CD4-positive, alpha-beta T cell treated with Interleukin-4 for 4 hours (primary cell): ENCODE data around the gene C1GALT1C1L.
"Not testable (repeated sequence)": the region's sequence is repeated elsewhere in the genome, so short reads cannot be mapped to it uniquely, and the experiment has no call there.

Source experiments
- DNase-seq: peaks from one replicate; pipeline ENCODE4 v3.0.0-alpha.2; 2020

Gene C1GALT1C1L

DNA sequence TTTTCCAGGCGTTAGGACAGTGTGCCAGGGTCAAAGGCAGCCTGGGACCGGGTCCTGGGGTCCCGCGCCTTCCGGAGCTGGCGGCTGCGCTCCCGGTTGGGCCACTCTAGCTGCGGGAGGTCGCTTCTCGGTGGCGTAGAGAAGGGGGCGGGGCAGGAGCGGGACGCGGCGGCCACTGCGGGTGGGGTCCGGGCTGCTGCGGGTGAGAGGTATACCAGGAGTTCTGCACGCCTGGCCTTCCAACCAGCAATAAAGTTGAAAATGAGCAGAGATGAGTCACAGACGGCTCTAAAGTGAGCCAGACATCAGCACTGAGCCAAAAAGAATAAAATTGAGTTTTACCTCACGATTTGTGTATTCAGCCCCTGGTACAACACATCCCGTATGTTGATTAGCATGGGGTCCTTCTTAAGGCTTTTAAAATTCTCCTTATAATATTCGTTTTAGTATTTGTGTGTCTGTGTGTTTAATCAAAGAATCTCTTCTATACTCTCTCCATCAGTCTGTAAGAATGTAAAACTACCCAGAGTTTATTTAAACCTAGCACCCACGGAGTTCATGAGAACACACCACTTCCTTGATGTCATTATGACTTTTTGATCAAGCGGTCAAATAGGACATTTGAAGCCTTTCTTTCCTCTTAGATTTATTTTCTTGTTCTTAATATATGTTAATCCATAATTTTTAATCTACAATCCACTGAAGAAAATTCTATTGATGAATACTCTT, at the start of gene C1GALT1C1L:
Gene C1GALT1C1L, minus strand, starts transcription at position 108 of the 729 bp plus-strand sequence. Its CDS starts 107 bp downstream, at position 1.
- DNase-seq = peak; percentile 5

DNA sequence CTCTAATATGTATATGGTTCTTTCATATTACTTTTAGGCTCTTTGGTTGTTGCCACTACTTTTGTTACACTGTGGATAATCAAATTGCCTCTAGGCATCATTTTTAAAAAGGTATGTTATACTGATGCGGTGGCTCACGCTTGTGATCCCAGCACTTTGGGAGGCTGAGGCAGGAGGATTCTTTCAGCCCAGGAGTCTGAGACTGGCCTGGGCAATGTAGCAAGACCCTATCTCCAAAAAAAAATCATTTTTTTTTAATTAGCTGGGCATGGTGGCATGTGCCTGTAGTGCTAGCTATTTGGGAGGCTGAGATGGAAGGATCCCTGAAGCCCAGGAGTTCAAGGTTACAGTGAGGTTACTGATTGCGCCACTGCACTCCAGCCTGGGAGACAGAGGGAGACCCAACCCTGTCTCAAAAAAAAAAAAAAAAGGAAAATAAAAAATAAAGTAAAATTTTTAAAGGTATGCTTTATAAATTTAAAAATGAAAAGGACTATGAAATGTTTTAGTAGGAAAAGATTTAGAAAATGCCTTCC, 49.5 kb upstream of the C1GALT1C1L start:
- DNase-seq = no peak

DNA sequence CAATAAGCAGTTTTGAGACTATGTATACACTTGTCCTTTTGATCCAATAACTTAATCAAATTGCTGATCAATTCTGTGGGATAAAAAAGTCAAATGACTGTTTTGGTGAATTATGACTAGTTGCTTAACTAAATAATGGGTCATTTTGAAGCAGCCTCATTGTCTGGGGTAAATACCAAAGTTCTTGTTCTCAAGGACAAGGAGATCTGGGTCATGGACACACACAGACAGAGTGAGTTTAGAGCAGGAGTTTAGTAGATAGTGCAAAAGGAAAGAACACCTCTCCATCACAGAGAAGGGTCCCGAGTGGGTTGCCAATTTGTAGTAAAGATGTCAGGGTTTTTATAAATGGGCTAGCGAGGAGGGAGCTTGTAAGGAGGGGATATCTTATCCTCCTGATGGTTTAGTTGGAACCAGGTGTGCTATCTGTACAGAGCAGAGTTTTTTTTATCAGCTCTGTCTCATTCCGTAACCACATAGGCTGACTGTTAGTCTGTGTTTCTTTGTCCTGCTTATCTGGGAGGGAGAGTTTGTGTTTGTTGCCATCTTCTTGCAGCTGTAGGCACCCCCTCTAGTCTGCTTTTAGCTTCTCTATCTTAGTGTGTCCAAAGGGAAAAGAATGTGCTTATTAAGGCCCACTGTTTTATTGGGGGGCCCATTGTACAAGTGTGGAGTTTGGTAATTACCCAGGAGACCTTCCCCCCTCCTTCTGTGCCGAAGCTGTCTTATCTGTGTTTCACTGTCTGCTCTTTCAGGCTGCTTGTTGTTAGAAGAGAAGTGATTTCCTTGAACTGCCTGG, 48.7 kb upstream of the C1GALT1C1L start:
- no peak for DNase-seq

DNA sequence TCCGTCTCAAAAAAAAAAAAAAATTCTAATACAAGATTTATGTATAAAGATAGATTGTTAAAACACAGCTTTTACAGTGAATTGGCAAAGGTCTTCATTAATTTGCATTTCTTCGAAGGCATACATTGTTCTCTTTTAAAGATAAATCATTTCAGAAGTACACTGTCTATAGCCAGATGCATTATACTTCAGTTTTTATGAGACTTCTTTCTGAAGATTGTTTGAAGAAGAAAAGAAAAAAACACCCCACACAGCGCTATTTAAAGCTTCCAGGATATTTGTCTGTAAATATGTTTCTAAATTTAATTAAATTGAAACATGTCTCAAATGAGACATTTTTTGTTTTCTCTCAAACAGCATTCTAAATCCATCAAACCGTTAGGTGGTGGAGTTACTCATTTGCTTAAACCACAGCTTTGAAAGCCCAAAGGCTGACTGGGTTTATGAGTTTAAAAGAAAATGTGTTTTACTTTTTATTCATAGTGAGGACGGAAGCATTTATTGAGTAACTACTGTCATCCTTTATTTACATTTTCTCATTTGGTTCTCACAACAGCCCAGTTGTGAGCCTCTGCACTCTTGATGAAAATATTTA, 42.4 kb upstream of the C1GALT1C1L start:
- DNase-seq = no peak

DNA sequence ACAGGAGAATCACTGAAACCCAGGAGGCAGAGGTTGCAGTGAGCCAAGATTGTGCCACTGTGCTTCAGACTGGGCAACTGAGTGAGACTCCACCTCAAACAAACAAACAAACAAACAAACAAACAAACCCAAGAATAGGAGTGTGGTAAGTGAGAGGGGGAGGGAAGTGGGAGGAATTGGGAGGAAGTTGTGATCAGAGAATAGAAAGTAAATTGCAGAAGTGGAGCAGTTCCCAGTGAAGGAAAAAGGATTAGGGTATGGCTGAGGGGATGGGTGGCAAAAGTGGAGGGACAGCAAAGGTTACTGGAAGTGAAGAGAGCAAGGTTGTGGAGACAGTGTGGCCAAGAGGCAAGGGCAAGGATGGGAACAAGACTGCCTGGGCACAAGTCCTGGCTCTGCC, 41.1 kb upstream of the C1GALT1C1L start:
- DNase-seq = no peak

DNA sequence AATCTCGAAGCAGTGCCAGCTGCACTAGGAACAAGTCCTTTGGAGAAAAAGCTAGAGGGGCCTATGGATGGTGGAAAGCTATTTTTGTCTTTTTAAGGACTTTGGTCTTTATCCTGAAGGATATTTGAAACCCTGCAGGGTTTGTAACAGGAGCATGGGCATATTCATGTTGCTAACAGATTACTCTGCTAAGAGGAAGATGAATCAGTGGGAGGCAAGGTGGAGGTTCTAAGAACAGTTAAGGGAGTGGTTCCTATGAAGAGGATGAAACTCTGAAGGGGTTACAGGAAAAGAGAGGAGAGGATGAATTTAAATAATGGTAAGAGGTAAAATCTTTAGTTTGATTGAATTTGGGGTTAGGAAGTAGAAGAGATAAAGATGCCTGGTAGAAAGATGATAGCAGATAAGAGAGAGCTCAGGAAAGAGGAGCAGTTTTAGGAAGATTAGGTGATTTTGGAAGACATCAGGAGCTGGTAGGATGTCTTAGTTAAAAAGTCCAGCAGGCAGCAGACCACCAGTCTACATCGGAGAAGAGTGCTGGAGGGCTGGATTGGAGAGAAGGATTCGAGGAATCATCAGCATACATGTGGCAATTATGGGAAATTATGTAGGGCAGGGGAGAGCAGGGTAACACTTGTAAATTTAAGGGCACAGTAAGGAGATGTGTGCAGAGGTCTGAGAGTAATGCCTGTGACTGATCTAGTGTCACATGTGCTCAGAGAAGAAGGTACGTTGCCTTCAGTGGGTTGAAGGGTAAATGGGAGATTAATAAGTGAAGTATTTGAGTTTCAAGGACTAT, 39.3 kb upstream of the C1GALT1C1L start:
- no peak for DNase-seq

DNA sequence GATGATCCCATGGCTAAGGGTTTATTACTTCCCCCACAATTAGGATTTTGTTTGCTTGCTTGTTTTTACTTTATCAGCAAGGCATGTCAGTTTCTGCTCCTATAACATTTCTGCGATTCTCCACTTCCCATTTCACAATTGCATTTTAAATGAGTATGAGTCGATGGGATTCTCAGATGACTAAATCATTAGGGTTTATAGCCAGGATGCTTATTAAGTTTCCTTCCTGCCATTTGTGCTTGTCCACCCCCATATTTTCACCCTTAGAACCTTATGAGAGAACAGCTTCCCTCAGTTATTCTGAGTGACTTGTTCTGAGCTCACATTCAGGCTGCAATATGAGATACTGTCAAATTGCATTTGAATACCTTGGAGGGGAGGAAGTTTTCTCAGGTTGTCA, 37.9 kb upstream of the C1GALT1C1L start:
- no peak for DNase-seq

DNA sequence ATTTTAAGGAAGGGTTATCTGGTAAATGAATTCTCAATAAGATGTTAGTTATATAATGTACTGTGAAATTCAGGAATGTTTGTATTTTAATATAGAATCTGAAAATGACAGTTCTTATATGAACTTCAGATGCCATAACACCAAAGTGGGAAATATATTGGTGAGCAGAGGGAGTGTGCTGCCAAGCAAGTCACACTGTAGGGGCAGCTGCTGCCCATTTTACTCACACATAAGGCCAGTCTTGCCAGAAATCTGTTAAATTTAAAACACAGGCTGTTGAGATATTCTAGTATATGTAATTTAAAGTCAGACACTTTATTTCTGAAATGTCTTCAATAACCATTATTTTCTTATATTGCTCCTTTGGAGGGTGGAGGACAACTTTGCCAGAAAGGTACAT, 34.6 kb upstream of the C1GALT1C1L start:
- no peak for DNase-seq

DNA sequence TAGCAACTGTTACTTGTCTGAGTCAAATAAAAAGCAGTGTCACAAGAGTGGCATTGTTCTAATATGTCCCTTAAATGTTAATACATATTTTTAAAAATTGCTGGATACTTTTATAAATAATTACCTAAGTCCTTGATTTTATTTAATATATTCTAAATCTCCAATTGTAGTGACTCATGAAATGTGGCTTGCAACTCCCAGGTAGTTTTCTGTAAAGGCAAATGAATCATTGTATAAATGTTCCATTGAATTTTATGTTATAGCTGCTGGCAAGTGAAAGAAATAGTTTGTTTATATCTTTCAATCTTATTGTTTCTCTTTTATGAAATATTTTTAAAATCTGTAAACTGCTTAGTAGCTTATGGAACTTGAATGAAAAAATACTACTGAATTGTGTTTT, 32.7 kb upstream of the C1GALT1C1L start:
- no peak for DNase-seq

DNA sequence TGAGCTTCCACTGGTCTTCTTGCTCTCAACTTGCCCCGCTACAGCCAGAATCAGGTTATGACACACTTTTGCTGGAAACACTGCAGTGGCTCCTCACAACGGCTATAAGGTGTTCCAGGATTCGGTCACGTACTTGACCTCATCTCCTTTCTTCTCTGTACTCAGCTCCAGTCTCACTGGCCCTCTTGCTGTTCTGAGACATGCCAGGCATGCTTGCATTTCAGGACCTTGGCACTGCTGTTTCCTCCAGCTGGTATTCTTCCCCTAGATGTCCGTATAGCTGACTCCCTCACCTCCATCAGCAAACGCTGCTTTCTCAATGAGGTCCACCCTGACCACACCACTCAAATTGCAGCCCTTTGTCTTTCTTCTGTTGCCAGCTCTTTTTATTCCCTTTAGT, 31.9 kb upstream of the C1GALT1C1L start:
- DNase-seq = no peak

DNA sequence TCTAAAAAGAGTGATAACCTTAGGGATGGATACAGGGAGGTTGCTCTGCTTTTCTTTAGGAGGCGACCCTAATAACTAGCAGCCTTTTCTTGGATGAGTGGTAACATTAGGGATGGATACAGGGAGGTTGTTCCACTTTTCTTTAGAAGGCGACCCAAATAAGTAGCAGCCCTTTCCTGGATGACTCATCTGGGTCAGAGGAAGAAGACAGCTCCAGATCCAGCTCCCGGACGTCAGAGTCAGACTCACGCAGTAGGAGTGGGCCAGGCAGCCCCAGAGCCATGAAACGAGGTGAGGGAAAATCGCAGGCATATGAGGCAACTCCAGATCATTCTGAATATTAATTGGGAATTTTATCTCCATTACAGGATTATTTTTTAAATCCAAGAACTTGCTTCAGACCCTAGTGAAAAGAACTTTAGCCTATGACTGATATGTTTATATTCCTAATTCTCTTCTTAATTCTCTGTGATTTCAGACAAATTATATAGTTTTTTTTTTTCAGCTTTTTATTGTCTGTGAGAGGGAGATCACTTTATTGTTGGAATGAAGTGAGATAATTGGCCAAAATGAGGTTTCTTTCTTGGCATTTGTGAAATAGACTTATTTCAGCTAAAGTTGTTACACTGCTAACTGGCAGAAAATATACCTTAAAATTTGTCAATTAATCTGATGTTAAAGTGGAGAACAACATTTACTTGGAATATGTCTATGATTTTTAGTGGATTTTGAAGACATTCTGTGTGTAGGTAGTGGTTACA, 31.2 kb upstream of the C1GALT1C1L start:
- no peak for DNase-seq

DNA sequence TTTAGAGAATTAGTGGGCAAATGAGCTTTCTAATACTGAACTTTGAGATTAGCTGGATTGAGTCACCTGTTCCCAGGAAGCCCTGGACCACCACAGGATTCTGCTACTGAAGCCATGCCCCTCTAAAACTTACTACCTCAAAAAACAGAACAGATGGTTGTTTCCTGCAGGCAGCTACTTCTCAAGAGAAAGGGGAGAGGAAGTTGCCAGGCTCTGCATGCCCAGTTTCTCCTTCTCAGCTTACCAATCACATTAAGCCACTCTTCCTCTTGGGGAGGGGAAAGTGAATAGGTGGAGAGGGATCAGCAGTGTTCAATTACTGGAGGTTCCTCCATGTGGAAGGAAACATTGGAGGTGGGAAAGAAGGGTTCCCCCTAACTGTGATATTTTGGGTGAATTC, 24.9 kb upstream of the C1GALT1C1L start:
- no peak for DNase-seq

DNA sequence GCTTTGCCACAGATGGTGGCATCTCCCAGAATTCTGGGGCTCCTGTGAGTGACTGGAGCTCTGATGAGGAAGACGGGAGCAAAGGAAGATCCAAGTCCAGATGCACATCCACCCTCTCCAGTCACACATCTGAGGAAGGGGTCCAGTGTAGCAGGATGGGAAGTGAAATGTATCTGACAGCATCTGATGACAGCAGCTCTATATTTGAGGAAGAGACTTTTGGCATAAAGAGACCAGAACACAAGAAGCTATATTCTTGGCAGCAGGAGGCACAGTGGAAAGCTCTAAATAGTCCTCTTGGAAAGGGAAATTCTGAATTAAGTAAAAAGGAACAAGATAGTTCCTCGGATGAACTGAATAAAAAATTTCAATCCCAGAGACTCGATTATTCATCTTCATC, 23.5 kb upstream of the C1GALT1C1L start:
- no peak for DNase-seq

DNA sequence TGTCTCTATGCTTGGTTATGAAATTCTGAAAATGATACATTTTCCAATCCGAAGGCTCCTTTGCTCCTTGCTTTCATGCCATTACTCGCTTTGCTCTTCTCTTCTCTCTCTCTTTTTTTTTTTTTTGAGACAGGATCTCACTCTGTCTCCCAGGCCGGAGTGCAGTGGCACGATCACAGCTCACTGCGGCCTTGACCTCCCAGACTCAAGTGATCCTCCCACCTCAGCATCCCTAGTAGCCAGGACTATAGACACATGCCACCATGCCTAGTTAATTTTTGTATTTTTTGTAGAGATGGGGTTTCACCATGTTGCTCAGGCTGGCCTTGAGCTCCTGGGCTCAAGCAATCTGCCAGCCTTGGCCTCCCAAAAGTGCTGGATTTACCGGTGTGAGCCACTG, 21.9 kb upstream of the C1GALT1C1L start:
- not testable (repeated sequence) for DNase-seq

DNA sequence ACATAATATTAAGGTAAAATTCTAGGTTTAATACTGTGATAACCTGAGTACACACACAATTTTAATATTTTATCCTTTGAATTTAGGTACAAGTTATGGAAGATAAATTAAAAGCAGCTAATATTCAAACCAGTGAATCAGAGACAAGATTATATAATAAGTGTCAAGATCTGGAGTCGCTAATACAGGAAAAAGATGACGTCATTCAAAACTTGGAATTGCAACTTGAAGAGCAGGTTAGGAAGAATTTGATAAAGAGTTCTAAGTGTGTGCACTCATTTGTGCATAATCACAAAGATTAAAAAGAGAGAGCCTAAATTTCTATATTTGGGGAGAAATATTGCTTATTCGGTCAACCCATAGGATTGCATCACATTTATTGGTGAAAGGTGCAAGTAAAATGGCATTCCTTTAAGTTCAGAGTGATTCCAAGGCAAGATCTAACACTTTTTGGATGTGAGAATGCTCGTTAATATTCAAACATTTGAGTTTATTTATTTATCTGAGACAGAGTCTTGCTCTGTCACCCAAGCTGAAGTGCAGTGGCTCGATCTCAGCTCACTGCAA, 16.3 kb upstream of the C1GALT1C1L start:
- no peak for DNase-seq

DNA sequence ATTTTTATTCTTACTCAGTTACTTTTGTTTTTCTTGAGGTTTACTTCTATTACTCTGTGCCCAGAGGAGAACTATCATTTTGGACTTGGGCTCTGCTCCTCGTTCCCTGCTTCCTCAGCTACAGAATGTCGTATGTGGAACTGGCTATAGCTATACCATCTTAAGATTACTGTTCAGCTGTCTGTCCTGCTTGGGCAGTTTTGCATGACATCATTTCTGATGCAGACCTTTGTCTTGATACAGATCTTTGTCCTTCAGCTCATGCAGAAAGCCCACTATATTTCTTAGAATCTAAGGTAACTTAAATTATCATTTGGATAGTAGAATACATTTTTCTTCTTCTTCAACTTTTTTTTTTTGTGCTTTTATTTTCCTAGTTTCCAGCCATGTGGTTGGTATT, 13.8 kb upstream of the C1GALT1C1L start:
- no peak for DNase-seq

DNA sequence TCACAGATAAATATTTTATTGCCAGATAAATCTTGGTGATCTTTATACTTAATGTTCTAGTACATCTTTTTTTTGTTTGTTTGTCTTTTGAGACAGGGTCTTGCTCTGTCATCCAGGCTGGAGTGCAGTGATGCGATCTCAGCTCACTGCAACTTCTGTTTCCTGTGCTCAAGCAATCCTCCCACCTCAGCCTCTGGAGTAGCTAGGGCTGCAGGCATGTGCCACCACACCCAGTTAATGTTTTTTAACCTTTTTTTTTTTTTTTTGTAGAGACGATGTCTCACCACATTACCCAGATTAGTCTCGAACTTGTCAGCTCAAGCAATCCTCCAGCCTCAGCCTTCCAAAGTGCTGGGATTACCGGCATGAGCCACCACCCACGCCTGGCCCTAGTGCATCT, 9.1 kb upstream of the C1GALT1C1L start:
- no peak for DNase-seq

DNA sequence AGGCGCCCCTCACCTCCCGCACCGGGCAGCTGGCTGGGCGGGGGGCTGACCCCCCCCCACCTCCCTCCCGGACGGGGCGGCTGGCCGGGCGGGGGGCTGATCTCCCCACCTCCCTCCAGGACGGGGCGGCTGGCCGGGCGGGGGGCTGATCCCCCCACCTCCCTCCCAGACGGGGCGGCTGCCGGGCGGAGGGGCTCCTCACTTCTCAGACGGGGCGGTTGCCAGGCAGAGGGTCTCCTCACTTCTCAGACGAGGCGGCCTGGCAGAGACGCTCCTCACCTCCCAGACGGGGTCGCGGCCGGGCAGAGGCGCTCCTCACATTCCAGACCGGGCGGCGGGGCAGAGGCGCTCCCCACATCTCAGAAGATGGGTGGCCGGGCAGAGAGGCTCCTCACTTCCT, 1.6 kb upstream of the C1GALT1C1L start:
- not testable (repeated sequence) for DNase-seq

DNA sequence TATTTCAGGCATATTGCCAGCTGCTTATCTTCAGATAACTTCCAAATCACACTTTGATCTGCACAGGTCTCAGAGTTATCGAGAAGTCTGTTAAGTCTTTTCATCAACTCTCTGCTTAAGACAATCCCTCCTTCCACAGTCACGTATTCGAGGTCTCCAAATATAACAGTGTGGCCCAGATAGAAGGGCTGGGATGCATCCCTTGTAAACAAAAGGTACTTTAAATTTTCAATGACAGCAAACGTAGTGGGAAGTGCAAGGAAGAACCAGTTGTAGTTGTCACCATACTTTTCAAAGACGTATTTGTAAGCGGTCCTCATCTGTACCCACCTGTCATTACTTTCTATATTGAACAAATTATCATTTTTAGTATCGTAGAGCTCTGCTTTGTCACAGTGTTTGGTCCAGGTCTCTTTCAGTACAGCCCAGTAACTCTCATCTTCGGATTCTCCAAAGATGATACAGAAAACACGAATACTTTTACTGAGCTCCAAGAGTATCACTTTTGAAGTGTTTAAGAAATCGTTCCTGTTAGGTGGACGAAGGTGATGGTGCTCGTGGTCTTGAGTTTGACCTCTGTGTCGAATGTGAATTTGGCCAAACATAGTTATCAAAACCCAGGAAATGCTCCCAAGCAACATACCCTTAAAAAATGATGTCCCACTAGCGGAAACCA, 445 bp downstream of the C1GALT1C1L start:
- DNase-seq = no peak

DNA sequence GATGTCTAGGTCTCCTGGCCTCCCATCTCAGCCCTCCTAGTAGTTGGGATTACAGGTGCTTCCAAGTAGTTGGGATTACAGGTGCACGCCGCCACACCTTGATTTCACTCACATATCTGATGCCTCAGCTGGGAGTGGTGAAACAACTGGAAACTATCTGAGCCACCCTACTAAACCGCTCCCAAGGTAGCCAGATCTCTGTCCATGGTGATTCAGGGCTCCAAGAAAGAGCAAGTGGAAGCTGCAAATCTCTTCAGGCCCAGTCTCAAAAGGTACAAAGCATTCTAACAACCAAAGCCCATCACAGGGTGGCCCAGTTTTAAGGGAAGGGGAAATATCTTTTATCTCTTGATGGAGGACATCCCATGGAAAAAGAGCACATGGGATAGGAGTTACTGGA, 19.0 kb downstream of the C1GALT1C1L start:
- DNase-seq = no peak

DNA sequence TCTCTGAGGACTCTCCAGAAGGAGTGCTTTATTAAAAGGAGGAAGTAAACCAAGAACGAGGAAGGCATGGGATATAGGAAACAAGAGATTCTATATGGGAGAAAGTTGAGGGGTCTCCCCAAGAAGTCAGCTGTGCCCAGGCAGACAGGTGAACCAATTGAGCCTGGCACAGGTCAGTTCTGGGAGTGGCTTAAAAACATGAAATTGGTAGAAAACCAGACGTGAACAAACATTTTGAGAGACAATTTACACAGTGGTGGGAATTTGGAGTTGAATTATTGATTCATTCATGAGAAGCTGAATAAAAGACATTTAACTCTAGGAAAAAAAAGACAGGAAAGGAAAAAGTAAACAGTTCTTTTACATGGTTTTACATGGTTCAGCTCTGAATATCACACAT, 22.7 kb downstream of the C1GALT1C1L start:
- DNase-seq = no peak
